GM19328 (cell line): Measurements from ENCODE around the gene OLFM2.
"Not testable (repeated sequence)": the region's sequence is repeated elsewhere in the genome, so short reads cannot be mapped to it uniquely, and the experiment has no call there.

Experiments
- ATAC-seq: cut with Tn5 transposase; IDR thresholded peaks from one replicate; pipeline ENCODE4 v1.9.1; 2021; ENCODE audit warnings: mild to moderate bottlenecking, moderate library complexity; ENCODE audit not compliant: unreplicated experiment

The OLFM2 gene

DNA sequence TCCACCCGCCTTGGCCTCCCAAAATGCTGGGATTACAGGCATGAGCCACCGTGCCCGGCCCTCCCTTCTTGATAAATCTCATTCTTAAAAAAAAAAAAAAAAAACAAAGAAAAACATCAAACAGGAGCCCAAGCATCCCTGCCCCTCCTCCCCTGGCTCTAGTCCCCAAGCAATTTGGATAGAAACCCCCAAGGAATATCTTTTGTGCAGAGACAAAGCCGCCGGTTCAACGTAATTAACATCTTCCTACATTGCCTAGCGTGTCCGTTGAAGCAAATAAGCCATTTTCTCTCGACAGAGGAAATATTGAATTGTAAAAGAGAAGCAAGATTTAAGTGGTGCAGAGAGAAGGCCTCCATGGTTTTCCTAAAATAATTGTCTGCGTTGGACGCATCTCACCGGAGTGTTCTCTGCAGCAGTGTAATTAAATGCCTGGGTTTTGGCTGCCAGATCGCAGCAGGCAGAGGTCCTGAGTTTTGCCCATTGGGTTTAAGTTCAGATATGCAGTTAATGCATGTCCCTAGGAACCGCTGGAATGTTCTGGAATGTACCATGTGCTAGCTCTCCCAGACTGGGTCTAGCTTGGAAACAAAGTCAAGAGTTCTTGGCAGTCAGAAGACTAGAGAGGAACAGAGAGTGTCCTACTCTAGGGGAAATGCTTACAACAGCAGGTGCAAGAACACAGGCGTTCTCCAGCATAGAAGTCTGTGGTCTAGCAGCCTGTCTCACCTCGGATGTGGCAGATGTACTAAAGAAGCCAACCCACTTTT lies 70.4 kb downstream of the OLFM2 start:
- ATAC-seq: no peak

- no peak for ATAC-seq
Observed at GRCh38 chr19:9863759-9864158, 72.6 kb downstream of the OLFM2 start.

DNA sequence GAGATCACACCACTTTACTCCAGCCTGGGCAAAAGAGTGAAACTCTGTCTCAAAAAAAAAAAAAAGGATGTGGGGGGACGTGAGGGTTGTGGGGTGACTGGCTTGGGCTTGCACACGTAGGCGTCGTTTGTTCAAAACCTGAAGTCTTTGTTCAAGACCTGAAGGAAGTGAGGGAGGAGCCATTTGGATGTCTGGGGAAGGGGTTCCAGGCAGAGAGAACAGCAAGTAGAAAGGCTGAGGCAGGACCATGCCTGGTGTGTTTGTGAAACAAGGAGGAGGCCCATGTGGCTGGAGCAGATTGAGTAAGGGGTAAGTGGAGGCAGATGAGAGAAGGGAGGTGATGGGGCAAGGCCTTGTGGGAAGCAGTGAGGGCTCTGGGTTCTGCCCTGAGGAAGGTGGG lies 73.4 kb downstream of the OLFM2 start:
- ATAC-seq: no peak

GRCh38 chr19:9861503-9861902 lies 74.8 kb downstream of the OLFM2 start:
- ATAC-seq: no peak

GRCh38 chr19:9860407-9860806 lies 75.9 kb downstream of the OLFM2 start:
- ATAC-seq: no peak

DNA sequence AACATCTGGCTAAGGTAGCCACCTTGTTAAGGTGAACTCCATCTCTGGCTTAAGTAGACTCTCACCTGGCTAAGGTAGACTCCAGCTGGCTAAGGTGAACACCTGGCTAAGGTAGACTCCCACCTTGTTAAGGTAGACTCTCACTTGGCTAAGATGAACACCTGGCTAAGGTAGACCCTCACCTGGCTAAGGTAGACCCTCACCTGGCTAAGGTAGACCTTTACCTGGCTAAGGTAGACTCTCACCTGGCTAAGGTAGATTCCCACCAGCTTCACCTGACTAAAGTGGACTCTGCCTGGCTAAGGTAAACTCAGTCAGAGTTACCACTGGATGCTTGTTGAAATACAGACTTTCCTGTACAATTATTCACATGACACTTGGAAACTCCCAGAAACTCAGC lies 77.5 kb downstream of the OLFM2 start:
- no peak for ATAC-seq

DNA sequence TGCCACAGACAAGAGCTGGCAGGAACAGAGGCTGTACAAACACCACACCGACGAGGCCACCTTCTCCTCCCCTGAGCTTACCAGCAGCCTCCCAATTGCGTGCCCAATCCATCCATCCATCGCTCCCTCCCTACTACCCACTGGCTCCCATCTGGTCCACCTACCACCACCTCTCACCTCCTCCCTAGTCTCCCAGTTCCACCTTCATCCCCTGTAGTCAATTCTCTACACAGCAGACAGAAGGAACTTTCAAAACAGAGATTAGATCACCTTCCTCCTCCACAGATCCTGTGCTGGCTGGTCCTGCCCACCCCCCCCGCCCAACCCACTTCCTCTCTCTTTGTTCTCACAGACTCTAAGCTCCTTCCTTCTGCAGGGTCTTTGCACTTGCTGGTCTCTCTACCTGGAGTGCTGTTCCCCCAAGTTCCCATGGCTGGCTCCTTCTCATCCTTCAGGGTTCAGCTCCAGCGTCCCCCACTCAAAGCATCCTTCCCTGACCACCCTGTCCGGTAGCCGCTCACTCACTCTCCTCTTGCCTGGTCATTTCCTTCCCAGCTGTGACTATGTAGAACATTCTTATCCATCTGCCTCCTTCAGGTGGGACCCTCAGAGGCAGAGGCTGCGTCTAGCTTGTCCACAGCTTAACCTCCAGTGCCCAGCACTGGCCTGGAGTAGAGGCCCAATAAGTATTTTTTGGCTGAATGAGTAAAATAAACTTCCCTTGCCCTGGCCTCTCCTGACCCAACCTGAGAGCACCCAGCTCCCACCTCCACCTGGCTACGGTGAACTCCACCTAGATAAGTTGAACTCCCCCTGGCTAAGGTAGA lies 78.2 kb downstream of the OLFM2 start:
- no peak for ATAC-seq

DNA sequence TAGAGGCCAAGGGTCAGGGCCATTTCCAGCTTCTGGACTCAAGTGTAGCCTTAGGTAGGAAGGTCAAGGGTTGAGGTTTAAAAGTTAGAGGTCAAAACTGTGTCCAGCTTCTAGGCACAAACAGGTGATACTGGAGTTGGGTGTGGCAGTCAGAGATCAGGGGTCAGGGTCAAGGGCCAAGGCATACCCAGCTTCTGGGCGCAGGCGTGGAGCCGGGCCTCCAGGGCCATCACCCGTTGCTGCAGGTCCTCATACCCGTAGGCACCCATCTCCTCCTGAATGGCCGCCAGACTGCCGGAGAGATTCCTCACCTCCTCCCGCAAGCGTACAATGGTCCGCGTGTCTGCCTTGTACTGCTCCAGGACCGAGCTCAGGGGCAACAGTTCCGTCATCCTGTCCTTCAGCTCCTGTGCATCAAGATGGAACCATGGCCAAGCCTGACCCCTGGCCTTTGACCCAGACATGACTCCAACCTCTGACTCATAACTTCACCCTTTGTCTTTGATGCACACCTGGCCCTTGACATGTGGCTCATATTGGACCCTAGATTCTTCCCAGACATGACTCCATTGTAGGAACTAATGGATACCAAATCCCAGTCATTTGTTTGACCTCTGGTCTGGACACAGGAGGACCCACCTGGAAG lies 79.1 kb downstream of the OLFM2 start:
- ATAC-seq: no peak

- no peak for ATAC-seq
Observed at GRCh38 chr19:9856609-9857008, 79.7 kb downstream of the OLFM2 start.

GRCh38 chr19:9854282-9854846 lies 82.0 kb downstream of the OLFM2 start:
- no peak for ATAC-seq

GRCh38 chr19:9850235-9850959 lies 85.9 kb downstream of the OLFM2 start:
- ATAC-seq: no peak

- ATAC-seq: no peak
Observed at GRCh38 chr19:9849791-9850190, 86.5 kb downstream of the OLFM2 start.

DNA sequence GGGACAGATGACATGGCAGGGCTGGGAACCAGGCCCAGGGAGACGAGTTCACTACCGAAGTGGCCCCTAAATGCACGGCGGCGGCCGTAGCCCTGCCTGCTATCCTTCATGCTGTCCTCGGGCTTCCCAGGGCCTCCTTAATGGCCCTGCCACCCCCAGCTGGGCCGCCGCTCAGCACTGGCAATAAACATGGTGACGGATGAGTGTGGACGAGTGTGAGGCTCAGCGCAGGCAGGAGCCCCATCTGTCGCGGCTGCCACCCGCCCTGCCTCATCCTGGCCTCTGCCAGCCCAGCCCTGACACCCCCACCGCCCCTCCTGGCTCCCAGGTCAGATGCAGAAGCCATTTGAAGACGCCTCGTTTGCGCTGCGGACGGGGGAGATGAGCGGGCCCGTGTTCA lies 87.6 kb downstream of the OLFM2 start:
- ATAC-seq: no peak

DNA sequence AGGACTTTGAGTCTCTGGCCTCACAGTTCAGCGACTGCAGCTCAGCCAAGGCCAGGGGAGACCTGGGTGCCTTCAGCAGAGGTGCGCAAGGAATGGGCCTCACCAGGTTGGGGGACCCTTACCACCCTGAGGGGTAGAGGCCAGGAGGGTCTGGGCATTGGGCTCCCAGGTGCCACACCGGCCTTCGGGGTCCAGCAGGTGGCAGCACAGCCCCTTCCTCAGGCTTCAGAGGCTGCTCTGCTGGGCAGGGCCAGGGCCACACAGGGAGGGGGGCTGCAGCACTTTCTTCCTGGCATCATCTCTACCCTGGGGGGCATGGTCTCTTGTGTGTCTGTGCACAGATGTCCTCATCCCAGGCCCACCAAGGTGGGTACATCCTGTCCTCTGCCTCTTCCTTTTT lies 88.3 kb downstream of the OLFM2 start:
- ATAC-seq: no peak

- no peak for ATAC-seq
Observed at GRCh38 chr19:9847087-9847671, 89.1 kb downstream of the OLFM2 start.

- ATAC-seq: not testable (repeated sequence)
Observed at GRCh38 chr19:9843626-9844273, 92.6 kb downstream of the OLFM2 start.

DNA sequence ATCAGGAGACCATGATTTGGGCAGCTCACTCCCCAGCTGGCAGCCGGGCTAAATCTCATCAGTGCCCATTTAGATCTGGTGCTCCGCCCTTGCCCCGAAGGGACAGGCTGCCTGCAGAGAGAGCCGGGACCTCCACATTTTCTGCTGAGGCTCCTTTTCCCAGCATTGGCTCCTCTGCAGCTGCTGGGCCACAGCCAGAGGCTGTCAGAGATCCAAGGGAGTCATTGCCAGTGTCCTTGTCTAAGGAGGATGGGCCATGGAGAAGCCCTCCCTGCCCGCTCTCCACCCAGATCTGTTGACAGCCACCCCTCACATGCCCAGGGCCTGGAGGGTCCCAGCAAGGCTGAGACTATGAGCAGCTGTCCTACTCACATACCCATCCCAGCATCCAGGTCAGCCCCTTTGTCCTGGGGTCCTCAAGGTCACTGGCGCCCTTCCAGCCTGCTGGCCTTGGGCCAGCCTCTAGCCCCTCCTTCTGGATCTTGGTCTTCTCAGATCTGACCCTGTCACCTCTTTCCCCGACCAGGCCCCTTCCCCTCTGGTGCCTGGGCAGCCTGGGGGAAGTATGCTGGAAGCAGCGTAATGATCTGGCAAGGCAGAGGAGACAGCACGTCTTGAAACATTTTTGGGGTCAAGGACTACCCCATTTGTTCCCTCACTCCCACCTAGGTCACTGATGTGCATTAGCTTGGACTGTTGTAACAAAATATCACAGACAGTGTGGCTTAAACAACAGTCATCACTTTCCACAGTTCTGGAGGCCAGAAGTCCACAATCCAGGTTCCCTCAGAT lies 93.3 kb downstream of the OLFM2 start:
- no peak for ATAC-seq

DNA sequence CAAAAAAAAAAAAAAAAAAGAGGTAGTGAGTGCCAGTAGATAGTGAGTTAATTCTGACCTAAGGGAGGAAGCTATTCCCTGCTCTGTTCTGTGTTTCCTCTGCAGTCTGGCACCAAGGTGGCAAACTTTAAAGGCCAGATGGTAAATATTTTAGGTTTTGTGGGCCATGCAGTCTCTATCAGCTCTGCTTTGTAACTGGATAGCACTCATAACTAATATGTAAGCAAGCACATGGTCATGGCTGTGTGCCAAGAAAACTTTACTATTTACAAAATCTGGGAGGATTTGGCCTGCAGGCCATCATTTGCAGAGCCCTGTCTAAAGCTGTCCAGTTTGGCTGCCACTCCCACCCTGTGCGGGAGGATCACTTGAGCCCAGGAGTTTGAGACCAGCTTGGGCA lies 96.9 kb downstream of the OLFM2 start:
- no peak for ATAC-seq

- ATAC-seq: no peak
Observed at GRCh38 chr19:9838324-9838723, 98.0 kb downstream of the OLFM2 start.
